ENCODE data around the gene ZNF580.

The ZNF580 gene

DNA sequence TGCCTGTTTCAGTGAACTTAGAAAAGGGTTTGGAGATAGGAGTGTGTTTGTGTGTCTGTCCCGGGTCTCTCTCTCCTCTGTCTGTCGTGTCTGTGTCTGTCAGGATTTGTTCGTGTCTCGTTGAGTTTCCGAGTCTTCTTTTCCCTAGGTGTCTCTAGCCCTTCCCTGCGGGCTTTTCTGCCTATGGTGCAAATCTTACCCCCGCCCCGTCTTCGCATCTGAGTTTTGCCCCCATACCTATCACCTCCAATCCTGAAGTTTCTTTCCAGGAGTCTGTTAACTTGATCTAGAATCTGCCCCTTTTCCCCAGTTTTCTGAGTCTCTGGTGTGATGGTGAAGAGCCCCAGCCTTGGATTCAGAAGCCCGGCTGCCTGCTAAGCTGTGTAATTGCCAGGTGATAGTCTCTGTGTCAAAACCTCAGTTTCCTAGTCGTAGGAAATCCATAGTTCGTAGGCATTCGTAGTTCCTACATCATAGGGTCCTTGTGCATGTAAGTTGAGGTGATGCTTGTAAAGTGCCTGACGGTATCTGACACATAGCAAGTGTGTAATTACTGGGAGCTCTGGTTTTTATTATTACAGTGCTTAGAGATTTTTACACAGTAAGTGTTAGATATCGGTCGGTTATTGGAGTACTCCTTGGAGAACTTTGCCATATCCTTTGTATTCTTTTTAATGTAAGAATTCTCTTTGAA lies 35.0 kb downstream of the ZNF580 start:
- no peak for DNase-seq
- Mint-ChIP-seq H3K27ac (peak overlapping the region; percentile 96), H3K4me1 (ENCODE audit: low read depth) (peaks cover 74% of the 10 kb centered on the region), H3K36me3 (ENCODE audit: low read depth) (peaks cover 89% of the 10 kb centered on the region), H3K4me3 (peak overlapping the region; percentile 95), H3K27me3 (no peaks in the 10 kb centered on the region), H3K9me3 (no peaks in the 10 kb centered on the region)

DNA sequence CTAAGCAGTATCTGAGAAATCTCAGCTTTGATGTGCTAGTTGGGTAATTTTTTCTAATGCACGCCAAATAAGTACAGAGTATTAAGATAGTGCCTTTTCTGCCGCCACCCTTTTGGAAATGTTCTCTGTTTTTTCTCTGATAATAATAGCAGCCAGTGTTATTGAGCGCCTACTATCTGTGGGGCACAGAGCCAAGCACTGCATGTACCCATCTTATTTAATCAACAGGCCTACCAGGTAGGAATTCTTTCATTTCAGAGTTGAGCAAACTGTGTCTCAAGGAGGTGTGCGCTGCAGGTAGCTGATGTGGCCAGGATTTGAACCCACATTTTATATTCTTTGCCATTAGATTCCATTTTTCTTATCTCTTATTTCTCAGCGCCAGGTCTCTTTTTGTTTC lies 35.6 kb downstream of the ZNF580 start:
- H3K36me3 Mint-ChIP-seq (ENCODE audit: low read depth): peaks cover 89% of the 10 kb centered on the region
- peak overlapping the region; percentile 95 for H3K4me3 Mint-ChIP-seq
- peak overlapping the region; percentile 67 for H3K27ac Mint-ChIP-seq
- peaks cover 72% of the 10 kb centered on the region for H3K4me1 Mint-ChIP-seq (ENCODE audit: low read depth)
- no peak for DNase-seq
- no peaks in the 10 kb centered on the region for H3K27me3 Mint-ChIP-seq
- no peaks in the 10 kb centered on the region for H3K9me3 Mint-ChIP-seq

DNA sequence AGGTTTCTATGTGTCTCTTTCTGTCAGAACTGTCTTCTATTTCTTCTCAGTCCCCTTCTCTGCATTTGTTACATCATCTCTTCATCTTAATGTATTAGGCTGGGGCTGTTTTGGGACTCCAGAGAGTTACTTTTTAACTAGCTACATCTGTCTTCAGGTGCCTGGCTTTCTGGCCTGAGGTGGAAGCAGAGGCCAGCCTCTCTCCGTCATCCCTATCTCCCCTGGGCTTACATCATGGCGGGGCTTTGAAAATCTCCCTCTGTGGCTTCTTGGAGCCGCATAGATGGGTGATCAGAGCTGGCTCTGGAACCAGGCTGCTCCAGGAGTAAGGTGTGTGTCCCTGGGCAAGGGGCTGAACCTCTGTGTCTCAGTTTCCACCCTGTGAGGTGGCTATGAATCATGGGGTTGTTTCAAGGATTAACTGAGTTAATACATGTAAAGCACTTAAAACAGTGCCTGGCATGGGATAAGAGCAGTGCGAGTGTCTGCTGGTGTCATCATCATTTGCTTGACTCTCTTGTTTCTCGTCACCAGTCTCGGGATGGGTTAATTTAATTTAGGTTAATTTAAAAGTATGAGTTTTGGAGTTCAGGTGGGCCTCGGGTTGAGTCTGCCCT lies 36.2 kb downstream of the ZNF580 start:
- peaks cover 70% of the 10 kb centered on the region for H3K4me1 Mint-ChIP-seq (ENCODE audit: low read depth)
- H3K36me3 Mint-ChIP-seq (ENCODE audit: low read depth): peaks cover 89% of the 10 kb centered on the region
- H3K27me3 Mint-ChIP-seq: no peaks in the 10 kb centered on the region
- H3K4me3 Mint-ChIP-seq: peak overlapping the region; percentile 95
- peak overlapping the region; percentile 67 for H3K27ac Mint-ChIP-seq
- H3K9me3 Mint-ChIP-seq: no peaks in the 10 kb centered on the region
- DNase-seq: no peak

DNA sequence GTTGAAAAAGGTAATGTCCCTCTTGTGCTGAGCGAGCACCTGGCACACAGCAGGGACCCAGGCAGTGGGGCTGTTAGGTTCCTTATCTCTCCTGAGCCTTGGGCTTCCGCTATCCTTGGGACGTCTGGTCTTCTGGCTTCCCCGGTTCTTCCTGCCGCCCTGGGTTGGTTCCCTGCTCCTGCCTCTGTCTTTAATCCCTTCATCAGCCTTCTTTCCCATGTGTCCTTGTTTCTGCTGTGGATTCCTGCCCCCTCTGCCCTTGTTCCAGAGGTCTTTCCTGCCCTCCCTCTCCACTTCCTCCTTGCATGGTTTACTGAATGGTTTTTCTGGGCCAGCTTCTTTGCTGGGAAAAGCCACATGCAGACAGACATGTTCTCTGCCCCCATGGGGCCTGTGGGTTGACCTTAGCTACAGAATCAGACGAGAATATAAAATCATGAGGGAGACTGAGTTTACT lies 36.8 kb downstream of the ZNF580 start:
- H3K27ac Mint-ChIP-seq: peak overlapping the region; percentile 67
- peaks cover 88% of the 10 kb centered on the region for H3K36me3 Mint-ChIP-seq (ENCODE audit: low read depth)
- H3K9me3 Mint-ChIP-seq: no peaks in the 10 kb centered on the region
- DNase-seq: no peak
- H3K27me3 Mint-ChIP-seq: no peaks in the 10 kb centered on the region
- no peak overlapping the region for H3K4me3 Mint-ChIP-seq
- H3K4me1 Mint-ChIP-seq (ENCODE audit: low read depth): peaks cover 66% of the 10 kb centered on the region

DNA sequence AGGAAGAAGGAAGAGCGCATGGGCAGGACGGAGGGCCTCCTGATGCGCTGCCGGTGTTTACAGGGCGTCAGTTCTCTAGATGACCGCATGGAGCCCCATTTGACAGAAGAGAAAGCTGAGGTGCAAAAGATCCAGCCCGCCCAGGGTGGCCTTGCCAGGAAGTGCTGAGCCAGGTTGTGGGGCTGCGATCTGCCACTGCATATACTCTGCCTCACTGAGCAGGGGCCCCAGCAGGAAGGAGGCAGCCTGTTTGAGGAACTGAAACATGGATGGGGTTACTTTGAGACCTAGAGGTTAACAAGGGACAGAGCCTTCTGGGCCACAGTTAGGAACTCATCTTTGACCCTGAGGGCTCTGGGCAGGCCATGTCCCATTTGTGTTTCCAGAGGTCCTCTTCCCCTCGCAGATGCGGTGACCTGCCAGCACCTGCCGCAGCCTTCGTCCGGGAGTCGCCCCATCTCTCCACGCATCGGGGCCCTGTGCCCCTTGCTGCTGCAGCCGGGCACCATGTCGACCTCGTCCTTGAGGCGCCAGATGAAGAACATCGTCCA lies 37.4 kb downstream of the ZNF580 start:
- DNase-seq: no peak
- peaks cover 66% of the 10 kb centered on the region for H3K4me1 Mint-ChIP-seq (ENCODE audit: low read depth)
- H3K36me3 Mint-ChIP-seq (ENCODE audit: low read depth): peaks cover 83% of the 10 kb centered on the region
- H3K27ac Mint-ChIP-seq: peak overlapping the region; percentile 83
- H3K9me3 Mint-ChIP-seq: no peaks in the 10 kb centered on the region
- no peak overlapping the region for H3K4me3 Mint-ChIP-seq
- H3K27me3 Mint-ChIP-seq: no peaks in the 10 kb centered on the region

DNA sequence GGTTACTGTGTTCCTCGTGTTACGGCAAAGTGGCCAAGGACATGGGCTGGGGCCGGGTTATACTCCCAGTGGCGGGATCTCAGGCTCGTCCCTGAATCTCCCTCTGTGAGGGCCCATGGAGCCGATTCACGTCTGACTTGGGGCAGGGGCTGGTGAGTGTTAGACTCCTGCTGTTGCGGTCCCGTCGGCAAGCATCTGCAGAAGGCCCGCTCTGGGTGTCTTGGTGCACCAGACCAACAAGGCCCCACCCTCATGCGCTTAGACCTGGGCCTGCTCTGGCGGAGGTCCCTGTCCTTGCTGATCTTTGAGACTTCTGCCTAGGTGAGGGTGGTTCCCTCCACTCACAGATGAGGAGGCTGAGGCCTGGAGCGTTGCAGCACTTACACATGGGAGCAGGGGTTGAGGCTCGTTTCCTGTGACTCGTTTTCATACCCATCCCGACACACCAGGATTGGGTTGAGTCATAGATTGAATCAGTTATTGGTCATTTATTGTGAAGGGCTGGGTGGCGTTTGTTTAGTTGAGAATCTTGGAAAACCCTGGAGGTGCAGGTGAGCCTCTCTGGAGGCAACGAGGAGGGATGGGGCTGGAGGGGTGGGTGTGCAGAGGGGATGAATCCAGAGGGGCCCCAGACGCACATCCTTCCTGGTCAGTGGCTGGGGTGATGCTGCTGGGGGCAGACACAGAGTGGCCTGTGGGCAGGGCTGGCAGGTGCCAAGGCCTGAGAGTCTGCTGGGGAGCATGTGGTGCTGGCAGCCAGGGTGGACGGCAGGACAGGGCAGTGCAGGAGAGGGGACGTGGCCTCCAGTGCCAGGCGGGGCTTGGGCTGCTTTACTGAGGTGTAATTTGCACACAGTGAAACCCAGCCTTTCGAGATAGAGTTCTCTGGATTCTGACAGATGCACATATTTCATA lies 38.8 kb downstream of the ZNF580 start:
- DNase-seq: no peak
- H3K4me1 Mint-ChIP-seq (ENCODE audit: low read depth): peaks cover 60% of the 10 kb centered on the region
- peaks cover 86% of the 10 kb centered on the region for H3K36me3 Mint-ChIP-seq (ENCODE audit: low read depth)
- peak overlapping the region; percentile 83 for H3K27ac Mint-ChIP-seq
- no peaks in the 10 kb centered on the region for H3K27me3 Mint-ChIP-seq
- no peak overlapping the region for H3K4me3 Mint-ChIP-seq
- H3K9me3 Mint-ChIP-seq: no peaks in the 10 kb centered on the region

DNA sequence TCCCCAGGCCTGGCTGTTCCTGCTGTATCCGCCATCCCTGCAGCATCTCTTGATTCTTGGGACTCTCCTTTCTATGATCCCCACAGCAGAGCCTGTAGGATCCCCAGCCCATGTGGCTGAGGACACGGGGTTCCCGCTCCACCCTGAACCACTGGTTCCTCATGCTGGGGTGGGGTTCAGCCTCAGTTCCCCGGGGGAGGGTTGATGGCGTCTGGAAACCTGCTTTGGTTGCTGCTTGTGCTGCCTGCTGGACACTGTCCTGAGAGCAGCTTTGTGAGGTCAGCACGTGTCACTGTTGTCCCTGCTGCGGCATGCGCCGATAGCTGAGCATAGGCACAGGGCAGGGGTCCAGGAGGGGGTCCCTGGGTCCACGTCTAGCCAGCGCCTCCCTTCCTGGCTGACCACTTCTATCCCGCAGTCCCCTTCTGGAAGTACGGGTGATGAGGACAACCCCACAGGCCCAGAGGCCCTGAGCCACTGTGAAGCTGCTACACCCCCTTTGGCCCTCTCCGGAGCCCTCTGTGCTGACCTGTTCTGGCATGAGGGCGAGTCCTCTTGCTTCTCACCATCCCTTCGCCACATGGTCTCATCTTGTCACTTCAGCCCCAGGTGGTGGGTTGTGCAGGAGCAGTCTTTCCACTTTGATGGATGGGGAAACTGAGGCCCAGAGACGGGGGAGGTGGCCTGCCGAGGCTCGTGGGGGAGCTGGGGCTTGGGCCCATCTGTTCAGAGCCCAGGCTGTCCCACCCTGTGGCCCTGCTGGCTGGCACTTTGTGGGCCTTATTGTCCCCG lies 39.7 kb downstream of the ZNF580 start:
- no peaks in the 10 kb centered on the region for H3K27me3 Mint-ChIP-seq
- peaks cover 92% of the 10 kb centered on the region for H3K36me3 Mint-ChIP-seq (ENCODE audit: low read depth)
- H3K27ac Mint-ChIP-seq: peak overlapping the region; percentile 83
- no peaks in the 10 kb centered on the region for H3K9me3 Mint-ChIP-seq
- H3K4me3 Mint-ChIP-seq: no peak overlapping the region
- no peak for DNase-seq
- H3K4me1 Mint-ChIP-seq (ENCODE audit: low read depth): peaks cover 61% of the 10 kb centered on the region

DNA sequence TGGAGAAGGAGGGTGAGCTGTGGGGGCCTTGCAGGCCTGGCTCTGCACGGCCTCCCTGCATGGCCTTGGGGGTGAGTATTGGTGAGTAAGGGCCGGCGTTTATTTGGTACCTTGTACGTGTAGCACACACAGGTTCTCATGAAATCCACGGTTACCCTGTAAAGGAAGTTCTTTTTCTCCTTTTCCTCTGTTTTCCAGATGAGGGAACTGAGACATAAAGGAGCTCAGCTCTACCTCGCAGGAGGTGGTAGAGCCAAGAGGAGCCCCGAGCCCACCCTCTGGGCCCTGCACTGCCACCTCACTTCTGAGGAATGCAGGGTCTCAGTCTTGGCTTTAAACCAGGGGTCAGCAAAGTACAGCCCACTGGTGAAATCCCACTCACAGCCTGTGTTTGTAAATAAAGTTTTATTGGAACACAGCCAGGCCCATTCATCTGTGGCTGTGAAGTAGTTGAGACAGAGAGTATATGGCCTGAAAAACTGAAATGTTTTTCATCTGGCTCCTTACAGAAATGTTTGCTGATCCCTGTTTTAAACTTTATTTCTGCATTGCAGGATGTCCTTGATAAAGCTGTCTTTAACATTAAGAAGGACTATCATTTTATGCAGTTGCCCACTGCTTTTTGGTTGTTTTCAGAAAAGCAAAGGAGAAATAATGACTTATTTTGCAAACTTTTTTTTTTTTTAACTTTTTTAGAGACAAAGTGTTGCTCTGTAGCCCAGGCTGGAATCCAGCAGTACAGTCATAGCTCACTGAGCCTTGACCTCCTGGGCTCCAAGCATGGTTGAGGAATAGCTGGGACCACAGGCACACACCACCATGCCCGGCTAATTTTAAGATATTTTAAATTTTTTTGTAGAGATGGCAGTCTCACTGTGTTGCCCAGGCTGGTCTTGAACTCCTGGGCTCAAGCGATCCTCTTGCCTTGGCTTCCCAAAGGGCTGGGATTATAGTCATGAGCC lies 40.6 kb downstream of the ZNF580 start:
- Mint-ChIP-seq H3K27me3 (no peaks in the 10 kb centered on the region), H3K27ac (no peak overlapping the region), H3K9me3 (no peaks in the 10 kb centered on the region), H3K4me3 (no peak overlapping the region), H3K36me3 (ENCODE audit: low read depth) (peaks cover 94% of the 10 kb centered on the region), H3K4me1 (ENCODE audit: low read depth) (peaks cover 61% of the 10 kb centered on the region)
- DNase-seq: no peak

DNA sequence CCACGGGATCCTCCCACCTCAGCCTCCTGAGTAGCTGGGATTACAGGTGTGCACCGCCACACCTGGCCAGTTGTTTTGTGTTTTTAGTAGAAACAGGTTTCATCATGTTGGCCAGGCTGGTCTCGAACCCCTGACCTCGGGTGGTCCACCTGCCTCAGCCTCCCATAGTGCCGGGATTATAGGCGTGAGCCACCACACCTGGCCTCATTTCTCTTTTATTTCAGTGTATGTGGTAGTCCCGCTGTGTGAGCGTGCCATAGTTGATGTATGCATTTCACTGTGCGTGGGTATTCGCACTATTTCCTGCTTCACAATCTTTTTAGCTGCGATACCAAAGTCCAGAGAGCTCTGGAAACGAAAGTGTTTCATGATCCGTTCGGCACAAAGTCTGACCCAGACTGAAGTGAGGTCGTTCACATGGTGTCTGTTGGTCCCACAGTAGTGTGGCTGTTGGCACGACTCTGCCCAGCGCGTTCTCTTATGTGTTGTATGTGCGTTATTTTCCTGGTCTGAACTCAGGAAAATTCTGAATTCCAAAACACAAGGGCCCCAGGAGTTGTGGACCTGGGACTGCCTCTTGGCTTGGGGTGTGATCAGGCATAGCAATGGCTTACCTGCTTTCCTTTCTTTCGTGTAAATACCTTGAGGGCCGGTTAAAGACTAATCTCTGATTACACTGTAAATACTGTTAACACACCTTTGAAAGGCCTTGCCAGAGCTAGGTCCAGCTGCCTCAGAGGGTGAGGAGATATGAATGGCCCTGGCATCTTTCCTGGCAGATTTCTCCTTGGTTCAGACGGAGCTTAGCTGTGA lies 42.9 kb downstream of the ZNF580 start:
- Mint-ChIP-seq H3K27me3 (no peaks in the 10 kb centered on the region), H3K4me3 (no peak overlapping the region), H3K27ac (peak overlapping the region; percentile 30), H3K9me3 (no peaks in the 10 kb centered on the region), H3K4me1 (ENCODE audit: low read depth) (peaks cover 40% of the 10 kb centered on the region), H3K36me3 (ENCODE audit: low read depth) (peaks cover 86% of the 10 kb centered on the region)
- DNase-seq: no peak

DNA sequence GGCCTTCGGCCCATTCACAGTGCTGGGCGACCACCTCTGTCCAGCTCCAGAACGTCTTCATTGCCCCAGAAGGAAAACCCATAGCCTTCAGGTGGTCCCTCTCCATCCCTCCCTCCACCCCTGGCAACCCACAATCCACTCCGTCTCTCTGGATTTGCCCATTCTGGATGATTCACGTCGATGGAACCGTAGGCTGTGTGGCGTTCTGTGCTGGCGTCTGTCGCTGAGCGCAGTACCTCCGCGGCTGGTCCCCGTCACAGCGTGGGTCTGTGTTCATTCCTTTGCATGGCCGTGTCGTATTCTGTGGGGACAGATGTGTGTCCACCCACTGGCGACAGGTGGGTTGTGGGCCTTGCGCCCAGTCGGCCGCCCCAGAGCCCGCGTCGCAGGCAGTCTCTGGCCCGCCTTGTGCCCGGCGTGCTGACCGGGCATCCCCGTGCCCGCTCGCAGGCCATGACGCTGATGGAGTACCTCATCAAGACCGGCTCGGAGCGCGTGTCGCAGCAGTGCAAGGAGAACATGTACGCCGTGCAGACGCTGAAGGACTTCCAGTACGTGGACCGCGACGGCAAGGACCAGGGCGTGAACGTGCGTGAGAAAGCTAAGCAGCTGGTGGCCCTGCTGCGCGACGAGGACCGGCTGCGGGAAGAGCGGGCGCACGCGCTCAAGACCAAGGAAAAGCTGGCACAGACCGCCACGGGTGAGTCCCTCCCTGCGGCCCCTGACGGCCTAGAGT lies 44.3 kb downstream of the ZNF580 start:
- Mint-ChIP-seq H3K36me3 (ENCODE audit: low read depth) (peaks cover 85% of the 10 kb centered on the region), H3K4me3 (no peak overlapping the region), H3K9me3 (no peaks in the 10 kb centered on the region), H3K4me1 (ENCODE audit: low read depth) (peaks cover 25% of the 10 kb centered on the region), H3K27me3 (no peaks in the 10 kb centered on the region), H3K27ac (no peak overlapping the region)
- DNase-seq: no peak

DNA sequence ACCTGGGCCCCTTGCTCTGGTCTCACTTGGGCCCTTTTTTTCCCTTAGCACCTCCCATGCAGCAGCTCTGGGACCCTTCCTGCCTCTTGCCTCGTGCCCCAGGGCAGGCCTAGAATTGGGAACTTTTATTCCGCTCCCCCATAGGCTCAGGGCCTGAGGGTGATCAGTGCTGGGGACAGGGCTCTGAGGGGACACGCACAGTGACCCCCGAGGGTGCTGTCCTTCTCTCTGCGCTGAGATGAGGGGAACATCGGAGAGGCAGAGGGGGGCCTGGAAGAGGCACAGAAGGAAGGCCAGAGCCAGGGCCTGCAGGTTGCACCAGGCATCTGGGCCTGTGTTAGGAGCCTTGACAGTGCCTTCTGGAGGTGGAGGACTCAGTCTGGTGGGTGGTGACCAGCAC lies 45.0 kb downstream of the ZNF580 start:
- DNase-seq: no peak
- Mint-ChIP-seq H3K27me3 (no peaks in the 10 kb centered on the region), H3K4me3 (no peak overlapping the region), H3K36me3 (ENCODE audit: low read depth) (peaks cover 85% of the 10 kb centered on the region), H3K4me1 (ENCODE audit: low read depth) (peaks cover 18% of the 10 kb centered on the region), H3K27ac (peak overlapping the region; percentile 59), H3K9me3 (no peaks in the 10 kb centered on the region)
